HG03280 (cell line): Measurements from ENCODE around the gene OR8K1.

Source experiments
- ATAC-seq: cut with Tn5 transposase; IDR thresholded peaks from one replicate; pipeline ENCODE4 v1.9.1; 2021; ENCODE audit warnings: mild to moderate bottlenecking, moderate library complexity; ENCODE audit not compliant: unreplicated experiment

The OR8K1 gene

DNA sequence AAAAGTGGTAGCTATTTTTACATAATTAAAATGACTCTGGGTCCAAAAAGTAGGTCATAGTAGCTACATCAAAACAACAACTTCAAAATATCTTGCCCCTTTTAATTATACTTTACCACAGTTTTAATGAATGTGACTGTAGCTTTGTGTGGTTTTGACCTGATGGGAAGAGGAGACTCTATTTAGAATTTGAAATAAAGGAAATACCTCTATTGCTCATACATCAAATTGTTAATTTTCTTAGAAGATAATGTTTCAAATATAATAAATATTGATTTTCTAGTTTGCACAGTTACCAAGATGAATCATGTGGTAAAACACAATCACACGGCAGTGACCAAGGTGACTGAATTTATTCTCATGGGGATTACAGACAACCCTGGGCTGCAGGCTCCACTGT is at the start of gene OR8K1:
Gene OR8K1, plus strand, starts transcription at position 301 of the 400 bp plus-strand sequence. Its CDS starts 0 bp downstream, at position 301.
- no peak for ATAC-seq

GRCh38 chr11:56296898-56297297 is 48.9 kb upstream of the OR8K1 start:
- no peak for ATAC-seq

DNA sequence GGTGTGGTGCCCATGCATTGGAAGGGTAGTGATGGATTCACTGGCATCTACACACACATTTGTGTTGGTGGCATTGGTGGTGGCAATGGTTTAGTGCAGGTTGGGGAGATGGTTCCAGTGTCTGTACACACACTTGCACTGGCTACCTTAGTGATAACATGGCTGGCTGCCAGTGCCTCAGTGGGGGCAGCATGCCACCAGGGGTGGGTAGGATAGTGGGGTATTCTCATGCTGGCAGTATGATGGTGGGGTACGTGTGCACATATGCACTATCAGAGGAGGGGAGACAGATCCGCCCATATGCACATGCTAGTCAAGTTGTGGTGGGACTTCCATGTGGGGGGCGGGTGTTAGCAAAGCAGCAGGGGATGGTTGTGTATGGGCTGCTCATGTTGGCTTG is 38.0 kb upstream of the OR8K1 start:
- ATAC-seq, result no peak

GRCh38 chr11:56314844-56315243 is 31.0 kb upstream of the OR8K1 start, which contains the start of gene OR8K3:
Gene OR8K3, plus strand, starts transcription at chr11:56315144. Its CDS starts 3,163 bp downstream, at chr11:56318307.
- no peak for ATAC-seq

- no peak for ATAC-seq
Measured at GRCh38 chr11:56331861-56332491, 13.9 kb upstream of the OR8K1 start.

- no peak for ATAC-seq
Measured at GRCh38 chr11:56333156-56333555, 12.7 kb upstream of the OR8K1 start.

GRCh38 chr11:56340289-56340688 is 5.5 kb upstream of the OR8K1 start:
- no peak for ATAC-seq

DNA sequence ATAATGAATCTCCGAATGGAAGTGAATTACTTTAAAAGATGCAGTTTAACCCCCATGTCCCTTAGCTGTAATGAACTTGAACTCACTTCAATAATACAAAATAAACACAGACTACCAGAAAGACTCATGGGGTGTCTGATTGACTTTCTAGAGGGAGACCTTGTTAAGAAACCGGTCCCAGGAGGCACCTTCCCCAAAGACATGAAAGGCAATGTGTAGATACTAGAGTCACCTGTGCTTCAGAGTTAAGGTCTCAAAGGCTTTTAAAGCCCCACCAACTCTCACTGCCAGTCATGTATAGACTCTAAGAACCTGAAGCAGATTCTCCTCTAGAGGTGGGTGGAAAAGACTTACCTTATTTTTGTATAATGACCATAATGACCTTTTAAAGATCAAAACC is 8.2 kb downstream of the OR8K1 start, which contains the start of gene OR8J1:
Gene OR8J1, plus strand, starts transcription at position 301 of the 400 bp plus-strand sequence. CDS start 5,956 bp downstream, outside the sequence.
- ATAC-seq, result no peak

GRCh38 chr11:56375324-56375723 is 29.5 kb downstream of the OR8K1 start, which contains the start of gene OR8U1:
Gene OR8U1, plus strand, starts transcription at chr11:56375624. Its CDS starts 0 bp downstream, at chr11:56375624.
- no peak for ATAC-seq

- ATAC-seq, result no peak
Measured at GRCh38 chr11:56380120-56380519, 34.3 kb downstream of the OR8K1 start.

DNA sequence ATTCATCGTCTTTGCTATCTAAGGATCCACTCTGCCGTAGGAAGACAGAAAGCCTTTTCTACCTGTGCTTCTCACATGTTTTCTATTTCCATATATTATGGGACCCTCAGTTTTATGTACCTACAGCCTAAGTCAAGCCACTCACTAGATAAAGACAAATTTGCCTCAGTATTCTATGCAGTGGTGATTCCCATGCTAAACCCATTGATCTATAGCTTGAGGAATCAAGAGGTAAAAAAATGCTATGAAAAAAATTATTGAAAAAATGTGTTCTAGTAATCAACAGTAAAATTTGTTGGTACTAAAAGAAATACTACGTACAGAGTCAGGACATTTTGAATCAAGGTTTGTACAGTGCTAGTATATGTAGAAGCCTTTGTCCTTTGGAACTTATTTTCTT is 48.5 kb downstream of the OR8K1 start:
- no peak for ATAC-seq

DNA sequence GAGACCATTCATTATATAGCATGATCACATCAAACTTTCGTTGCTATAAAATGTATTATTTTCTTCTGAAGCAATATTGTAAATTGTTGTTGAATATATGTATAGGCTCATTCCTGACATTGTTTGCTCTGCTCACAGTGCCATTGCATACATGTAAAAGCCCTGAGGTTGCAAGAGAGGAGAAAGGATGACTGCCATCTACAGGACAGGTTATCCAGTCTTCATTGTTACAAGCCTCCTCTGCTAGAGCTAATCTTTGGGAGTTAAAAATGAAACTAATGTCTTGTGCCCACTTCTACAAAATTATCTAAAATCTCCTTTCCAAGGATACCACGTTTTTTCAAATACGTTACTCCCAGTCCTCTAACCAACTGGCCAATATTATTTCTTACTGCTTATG is 50.2 kb downstream of the OR8K1 start:
- no peak for ATAC-seq
